Vagina (tissue), 2 donors: ENCODE data around the gene FES.

Experiments used
- POLR2A ChIP-seq, 2 donors: fragments of 450-650 bp; IDR thresholded peaks; one replicate each; pipeline ENCODE4 v1.6.1; 2017; ENCODE audit warnings: antibody characterized with exemption in 2 of 2, mild to moderate bottlenecking in 2 of 2, moderate library complexity in 2 of 2
- POLR2AphosphoS5 ChIP-seq, 2 donors: sonication (generic); formaldehyde crosslinking; IDR thresholded peaks; one replicate each; pipeline ENCODE4 v1.9.0; 2017; ENCODE audit warnings: antibody characterized with exemption in 2 of 2, mild to moderate bottlenecking in 2 of 2, low read depth in 1 of 2; ENCODE audit not compliant: insufficient read depth in 1 of 2
- TF ChIP-seq, protein P1 (sequence below), 3 experiments: fragments of 450-650 bp in 2 of 3; fragments of 200-600 bp in 1 of 3; sonication (generic) in 1 of 3; IDR thresholded peaks; one replicate each; pipeline ENCODE4 v1.5.1; 2017 to 2019; ENCODE audit warnings: antibody characterized with exemption in 3 of 3, mild to moderate bottlenecking in 2 of 3, moderate library complexity in 2 of 3

DNA sequence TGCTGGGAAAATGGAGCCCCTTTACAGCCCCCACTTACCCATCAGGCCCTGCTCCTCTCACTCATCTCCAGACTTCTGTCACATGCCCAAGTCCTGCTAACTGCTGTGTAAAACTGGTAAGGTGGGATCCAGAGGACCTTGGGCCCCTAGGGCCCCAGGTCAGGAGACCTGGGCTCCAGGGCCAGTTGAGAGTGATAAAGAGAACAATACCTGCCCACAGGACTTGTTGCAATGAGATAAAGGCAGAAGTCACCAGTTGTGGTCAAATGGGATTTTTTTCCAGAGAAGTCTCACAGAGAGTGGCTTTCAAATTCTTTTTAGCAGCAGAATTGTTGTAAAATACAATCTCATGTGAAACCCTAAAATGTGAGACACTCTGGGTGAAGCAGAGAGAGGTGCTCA is 15.2 kb upstream of the FES start:
- TF ChIP-seq, protein P1, sequence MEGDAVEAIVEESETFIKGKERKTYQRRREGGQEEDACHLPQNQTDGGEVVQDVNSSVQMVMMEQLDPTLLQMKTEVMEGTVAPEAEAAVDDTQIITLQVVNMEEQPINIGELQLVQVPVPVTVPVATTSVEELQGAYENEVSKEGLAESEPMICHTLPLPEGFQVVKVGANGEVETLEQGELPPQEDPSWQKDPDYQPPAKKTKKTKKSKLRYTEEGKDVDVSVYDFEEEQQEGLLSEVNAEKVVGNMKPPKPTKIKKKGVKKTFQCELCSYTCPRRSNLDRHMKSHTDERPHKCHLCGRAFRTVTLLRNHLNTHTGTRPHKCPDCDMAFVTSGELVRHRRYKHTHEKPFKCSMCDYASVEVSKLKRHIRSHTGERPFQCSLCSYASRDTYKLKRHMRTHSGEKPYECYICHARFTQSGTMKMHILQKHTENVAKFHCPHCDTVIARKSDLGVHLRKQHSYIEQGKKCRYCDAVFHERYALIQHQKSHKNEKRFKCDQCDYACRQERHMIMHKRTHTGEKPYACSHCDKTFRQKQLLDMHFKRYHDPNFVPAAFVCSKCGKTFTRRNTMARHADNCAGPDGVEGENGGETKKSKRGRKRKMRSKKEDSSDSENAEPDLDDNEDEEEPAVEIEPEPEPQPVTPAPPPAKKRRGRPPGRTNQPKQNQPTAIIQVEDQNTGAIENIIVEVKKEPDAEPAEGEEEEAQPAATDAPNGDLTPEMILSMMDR (IDR thresholded peaks at IDR 0.05) = no peak
- TF ChIP-seq POLR2A (IDR thresholded peaks at IDR 0.05) (no peak), POLR2AphosphoS5 (IDR thresholded peaks at IDR 0.05; ENCODE audit: insufficient read depth in 1 of 2, low read depth in 1 of 2) (no peak)
